HG02798 (cell line): ENCODE results near the gene SMS.
A peak's percentile ranks its signal among the peaks of the same experiment; 100 is the strongest.
"Not testable (repeated sequence)": the region's sequence is repeated elsewhere in the genome, so short reads cannot be mapped to it uniquely, and the experiment has no call there.

Source experiments
- ATAC-seq: cut with Tn5 transposase; IDR thresholded peaks from one replicate; pipeline ENCODE4 v1.9.1; 2021; ENCODE audit warnings: mild to moderate bottlenecking; ENCODE audit not compliant: unreplicated experiment, poor library complexity

Gene SMS

DNA sequence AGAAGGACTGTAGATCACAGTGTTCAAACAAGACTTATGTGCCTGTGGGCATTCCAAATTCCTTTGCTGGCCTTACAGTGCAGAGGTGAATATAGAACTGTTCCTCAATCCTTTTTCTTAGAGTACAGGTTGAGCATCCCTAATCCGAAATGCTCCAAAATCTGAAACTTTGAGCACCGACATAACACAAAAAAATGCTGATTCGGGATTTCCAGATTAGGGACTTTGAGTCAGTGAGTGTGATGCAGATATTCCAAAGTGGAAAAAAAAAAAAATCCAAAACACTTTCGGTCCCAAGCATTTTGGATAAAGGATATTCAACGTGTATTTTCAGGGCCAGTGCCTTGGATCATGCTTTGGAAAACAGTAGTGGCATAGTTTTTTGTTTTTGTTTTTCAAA, 9.2 kb downstream of the SMS start:
- ATAC-seq, result no peak

- ATAC-seq, result not testable (repeated sequence)
These were observed 10.0 kb downstream of the SMS start for GRCh38 chrX:21950557-21950956.

GRCh38 chrX:21952624-21953023, 12.1 kb downstream of the SMS start:
- ATAC-seq, result no peak

DNA sequence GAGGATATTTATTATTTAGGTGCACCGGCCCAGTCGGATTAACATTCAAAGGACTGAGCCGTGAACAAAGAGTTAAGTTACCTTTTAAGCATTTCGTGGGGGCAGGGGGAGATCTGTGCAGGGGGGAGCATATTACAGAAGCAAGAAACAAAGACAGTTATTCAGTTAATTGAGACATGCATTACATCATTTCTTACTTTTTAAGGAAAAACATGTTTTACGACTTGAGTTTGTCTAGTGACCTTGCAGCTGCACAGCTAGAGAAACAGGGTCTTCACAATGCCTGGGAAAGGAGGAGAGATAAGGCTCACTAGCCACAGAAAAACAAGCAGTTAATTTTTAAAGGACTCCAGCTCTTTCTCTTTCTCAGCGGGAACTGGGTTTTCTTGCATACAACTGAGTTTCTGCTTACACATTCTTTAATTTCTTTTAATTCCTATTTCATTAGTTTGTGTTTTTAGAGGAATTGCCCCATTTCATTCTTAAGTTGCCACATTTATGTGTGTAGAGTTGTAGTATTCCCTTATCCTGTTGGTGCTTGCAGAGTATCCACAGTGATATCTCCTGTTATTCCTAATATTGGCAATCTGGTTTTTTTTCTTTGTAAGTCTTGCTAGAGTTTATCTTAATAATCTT, 12.8 kb downstream of the SMS start:
- ATAC-seq, result not testable (repeated sequence)

- no peak for ATAC-seq
These were observed 15.1 kb downstream of the SMS start for GRCh38 chrX:21955403-21956189.

- ATAC-seq, result no peak
These were observed 16.3 kb downstream of the SMS start for GRCh38 chrX:21956783-21957182.

DNA sequence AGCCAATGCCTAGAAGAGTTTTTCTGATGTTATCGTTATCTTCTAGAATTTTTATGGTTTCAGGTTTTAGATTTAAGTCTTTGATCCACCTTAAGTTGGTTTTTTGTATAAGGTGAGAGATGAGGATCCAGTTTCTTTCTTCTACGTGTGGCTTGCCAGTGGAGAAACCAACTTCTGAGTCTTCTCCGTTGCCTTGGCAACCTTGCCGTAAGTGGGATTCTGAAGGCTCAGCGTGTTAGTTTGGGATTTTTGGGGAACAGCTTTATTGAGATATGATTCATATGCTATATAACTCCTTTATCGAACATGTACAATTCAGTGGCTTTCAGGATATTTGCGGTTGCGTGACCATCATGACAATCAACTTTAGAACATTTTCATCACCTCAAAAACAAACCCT, 17.7 kb downstream of the SMS start:
- ATAC-seq, result no peak

GRCh38 chrX:21958916-21959315, 18.4 kb downstream of the SMS start:
- ATAC-seq, result no peak

- peak; percentile 42 for ATAC-seq
These were observed 19.0 kb downstream of the SMS start for GRCh38 chrX:21959362-21960051.

GRCh38 chrX:21960569-21961541, 20.3 kb downstream of the SMS start:
- ATAC-seq, result no peak

DNA sequence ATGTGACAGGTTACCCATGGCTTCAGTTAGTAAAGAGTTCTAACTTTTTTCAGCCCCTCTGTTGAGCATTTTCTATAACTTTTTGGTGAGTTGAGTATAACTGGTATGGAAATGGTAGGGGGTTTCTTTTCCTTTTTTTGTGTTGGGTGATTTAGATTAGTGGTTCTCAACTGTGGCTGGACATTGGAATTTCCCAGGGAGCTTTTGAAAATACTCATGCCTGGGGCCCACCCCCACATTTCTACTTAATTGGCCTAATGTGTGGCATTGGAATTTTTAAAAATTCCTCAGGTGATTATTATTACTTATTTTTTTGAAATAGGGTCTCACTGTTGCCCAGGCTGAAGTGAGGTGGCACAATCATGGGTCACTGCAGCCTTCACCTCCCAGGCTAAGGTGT, 21.9 kb downstream of the SMS start:
- no peak for ATAC-seq

GRCh38 chrX:21963269-21963668, 22.8 kb downstream of the SMS start:
- no peak for ATAC-seq

GRCh38 chrX:21963731-21964405, 23.4 kb downstream of the SMS start:
- no peak for ATAC-seq

DNA sequence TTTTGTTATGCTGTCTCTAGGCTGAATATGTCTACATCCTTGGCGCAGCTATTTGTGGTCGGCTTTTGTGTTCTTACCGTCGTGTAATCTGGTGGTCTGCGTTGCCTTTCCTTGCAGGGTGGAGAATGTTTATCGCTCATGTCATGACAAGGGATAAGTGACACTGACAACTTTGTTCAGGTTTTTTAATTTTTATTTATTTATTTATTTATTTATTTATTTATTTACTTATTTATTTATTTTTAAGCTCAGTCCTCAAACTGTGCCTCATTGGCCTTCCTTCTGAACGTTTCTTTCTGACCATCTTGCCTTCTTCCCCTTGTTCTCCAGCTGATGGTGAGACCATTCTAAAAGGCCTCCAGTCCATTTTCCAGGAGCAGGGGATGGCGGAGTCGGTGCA, 26.4 kb downstream of the SMS start:
- no peak for ATAC-seq

DNA sequence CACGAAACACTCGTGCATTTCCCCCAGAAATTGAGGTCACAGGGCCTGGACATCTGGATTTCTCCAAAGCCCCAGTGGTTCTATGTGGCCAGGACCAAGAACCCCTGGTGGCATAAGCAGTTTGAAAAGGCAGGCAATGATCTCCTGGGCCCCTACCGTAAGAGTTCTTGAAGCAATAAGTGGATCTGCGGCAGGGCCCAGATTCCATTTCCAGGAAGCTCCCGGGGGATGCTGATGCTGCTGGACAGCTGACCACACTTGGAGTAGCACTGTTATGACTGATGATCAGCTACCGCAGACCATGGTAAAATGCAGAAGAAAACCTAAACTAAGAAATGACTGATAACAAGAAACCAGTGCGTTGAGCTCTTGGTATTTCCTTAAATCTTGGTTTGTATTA, 27.8 kb downstream of the SMS start:
- no peak for ATAC-seq

- ATAC-seq, result no peak
These were observed 29.8 kb downstream of the SMS start for GRCh38 chrX:21970326-21970725.

GRCh38 chrX:21972046-21972445, 31.5 kb downstream of the SMS start:
- ATAC-seq, result no peak

GRCh38 chrX:21972721-21973120, 32.2 kb downstream of the SMS start:
- ATAC-seq, result no peak

- ATAC-seq, result no peak
These were observed 33.0 kb downstream of the SMS start for GRCh38 chrX:21973321-21974010.
